ENCODE results near the gene KATNA1. TPM values are rescaled to one million over a fixed set of nuclear protein-coding genes. Genes with fewer than 3 reads are reported as not detected.
"Not testable (repeated sequence)": the region's sequence is repeated elsewhere in the genome, so short reads cannot be mapped to it uniquely, and the experiment has no call there.

Gene KATNA1
- total RNA-seq, 1 donor from 2014 or later, result 19.2 TPM

GRCh38 chr6:149686230-149686629 is 37.7 kb upstream of the KATNA1 start:
- no peak for DNase-seq (ENCODE audit: extremely low spot score, unreplicated experiment)
- H3K4me3 Mint-ChIP-seq (ENCODE audit: unreplicated experiment), result no peak overlapping the region
- peaks cover 30% of the 10 kb centered on the region for H3K36me3 Mint-ChIP-seq (ENCODE audit: unreplicated experiment)
- H3K9me3 Mint-ChIP-seq (ENCODE audit: unreplicated experiment), result no peaks in the 10 kb centered on the region
- no peak for TF ChIP-seq CTCF (IDR thresholded peaks at IDR 0.05)
- H3K4me1 Mint-ChIP-seq (ENCODE audit: unreplicated experiment), result no peaks in the 10 kb centered on the region
- peak overlapping the region; percentile 38 for H3K27ac Mint-ChIP-seq (ENCODE audit: unreplicated experiment)
- no peaks in the 10 kb centered on the region for H3K27me3 Mint-ChIP-seq (ENCODE audit: unreplicated experiment)

DNA sequence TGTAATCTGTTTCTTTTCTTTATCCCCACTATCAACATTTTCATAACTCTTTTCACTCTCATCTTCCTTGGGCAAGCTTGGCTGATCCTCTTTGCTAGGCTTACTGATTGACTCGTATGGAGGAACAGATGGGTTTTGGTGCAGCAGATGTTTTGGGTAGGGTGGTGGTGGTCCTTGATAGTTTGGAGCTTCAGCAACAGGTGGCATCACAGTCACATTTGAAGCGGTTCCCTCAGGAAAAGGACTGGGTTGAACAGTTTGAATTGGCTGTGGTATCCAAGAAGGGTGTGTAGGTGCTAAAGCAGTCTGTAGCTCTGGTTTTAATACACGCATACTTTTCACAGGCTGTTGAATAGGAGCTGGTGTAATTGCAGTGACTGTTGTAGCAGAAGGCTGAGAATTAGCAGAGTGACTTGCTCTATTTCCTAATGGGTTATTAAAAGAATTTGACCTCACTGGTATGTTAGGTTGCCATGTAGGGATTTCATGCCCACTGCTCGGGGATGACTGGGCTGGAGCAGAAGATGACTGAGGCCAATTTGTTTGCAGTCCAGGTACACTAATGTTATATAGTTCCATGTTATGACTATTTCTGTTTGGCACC is 34.8 kb upstream of the KATNA1 start:
- Mint-ChIP-seq H3K9me3 (ENCODE audit: unreplicated experiment) (no peaks in the 10 kb centered on the region), H3K36me3 (ENCODE audit: unreplicated experiment) (peaks cover 31% of the 10 kb centered on the region), H3K27ac (ENCODE audit: unreplicated experiment) (no peak overlapping the region)

GRCh38 chr6:149681845-149682244 is 33.3 kb upstream of the KATNA1 start:
- H3K4me1 Mint-ChIP-seq (ENCODE audit: unreplicated experiment); H3K27me3 Mint-ChIP-seq (ENCODE audit: unreplicated experiment); H3K4me3 Mint-ChIP-seq (ENCODE audit: unreplicated experiment); DNase-seq (ENCODE audit: extremely low spot score, unreplicated experiment); H3K9me3 Mint-ChIP-seq (ENCODE audit: unreplicated experiment); H3K27ac Mint-ChIP-seq (ENCODE audit: unreplicated experiment): not testable (repeated sequence)
- peaks cover 39% of the 10 kb centered on the region for H3K36me3 Mint-ChIP-seq (ENCODE audit: unreplicated experiment)

More for the DNA sequence above, 34.8 kb upstream of the KATNA1 start:
- no peak for TF ChIP-seq CTCF (IDR thresholded peaks at IDR 0.05)
- no peak for DNase-seq (ENCODE audit: extremely low spot score, unreplicated experiment)
- Mint-ChIP-seq H3K4me1 (ENCODE audit: unreplicated experiment) (no peaks in the 10 kb centered on the region), H3K4me3 (ENCODE audit: unreplicated experiment) (no peak overlapping the region), H3K27me3 (ENCODE audit: unreplicated experiment) (no peaks in the 10 kb centered on the region)

DNA sequence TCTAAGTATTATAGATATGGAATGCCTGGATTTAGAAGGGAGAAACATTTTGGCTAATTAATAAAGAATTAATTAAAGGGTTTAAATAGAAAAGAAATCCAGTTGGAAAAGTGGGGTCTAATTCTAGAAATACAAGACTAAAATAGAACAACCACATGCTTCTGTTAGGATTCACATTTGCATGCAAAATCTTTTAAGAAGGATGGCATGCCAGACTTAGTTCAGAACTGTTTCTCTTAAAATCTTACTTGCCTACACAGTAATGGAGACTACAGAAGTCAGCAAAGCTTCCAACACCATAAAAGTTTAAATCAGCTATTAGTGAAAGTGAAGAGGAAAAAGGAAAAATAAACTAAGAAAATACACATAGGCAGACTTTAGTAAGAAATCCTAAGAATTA is 32.7 kb upstream of the KATNA1 start:
- Mint-ChIP-seq H3K9me3 (ENCODE audit: unreplicated experiment) (no peaks in the 10 kb centered on the region), H3K4me1 (ENCODE audit: unreplicated experiment) (no peaks in the 10 kb centered on the region), H3K36me3 (ENCODE audit: unreplicated experiment) (peaks cover 38% of the 10 kb centered on the region), H3K4me3 (ENCODE audit: unreplicated experiment) (no peak overlapping the region), H3K27me3 (ENCODE audit: unreplicated experiment) (no peaks in the 10 kb centered on the region), H3K27ac (ENCODE audit: unreplicated experiment) (no peak overlapping the region)
- no peak for DNase-seq (ENCODE audit: extremely low spot score, unreplicated experiment)
- TF ChIP-seq CTCF (IDR thresholded peaks at IDR 0.05), result no peak

- H3K36me3 Mint-ChIP-seq (ENCODE audit: unreplicated experiment), result peaks cover 44% of the 10 kb centered on the region
- no peak for DNase-seq (ENCODE audit: extremely low spot score, unreplicated experiment)
- no peak overlapping the region for H3K27ac Mint-ChIP-seq (ENCODE audit: unreplicated experiment)
- no peak for TF ChIP-seq CTCF (IDR thresholded peaks at IDR 0.05)
- no peak overlapping the region for H3K4me3 Mint-ChIP-seq (ENCODE audit: unreplicated experiment)
- no peaks in the 10 kb centered on the region for H3K4me1 Mint-ChIP-seq (ENCODE audit: unreplicated experiment)
- no peaks in the 10 kb centered on the region for H3K27me3 Mint-ChIP-seq (ENCODE audit: unreplicated experiment)
- no peaks in the 10 kb centered on the region for H3K9me3 Mint-ChIP-seq (ENCODE audit: unreplicated experiment)
These were observed 32.0 kb upstream of the KATNA1 start for GRCh38 chr6:149680503-149680902.

DNA sequence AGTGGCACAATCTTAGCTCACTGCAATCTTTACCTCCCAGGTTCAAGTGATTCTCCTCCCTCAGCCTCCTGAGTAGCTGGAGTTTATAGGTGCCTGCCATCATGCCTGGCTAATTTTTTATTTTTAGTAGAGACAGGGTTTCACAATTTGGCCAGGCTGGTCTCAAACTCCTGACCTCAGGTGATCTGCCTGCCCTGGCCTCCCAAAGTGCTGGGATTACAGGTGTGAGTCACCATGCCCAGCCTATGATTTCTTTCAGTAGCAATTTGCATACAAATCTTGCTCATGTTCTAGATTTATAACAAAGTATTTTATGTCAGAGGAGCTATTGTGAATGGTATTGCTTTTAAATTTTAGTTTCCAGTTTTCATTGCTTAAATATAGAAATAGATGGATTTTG is 23.8 kb upstream of the KATNA1 start:
- not testable (repeated sequence) for H3K4me1 Mint-ChIP-seq (ENCODE audit: unreplicated experiment); H3K27ac Mint-ChIP-seq (ENCODE audit: unreplicated experiment); H3K9me3 Mint-ChIP-seq (ENCODE audit: unreplicated experiment); H3K4me3 Mint-ChIP-seq (ENCODE audit: unreplicated experiment); H3K27me3 Mint-ChIP-seq (ENCODE audit: unreplicated experiment); DNase-seq (ENCODE audit: extremely low spot score, unreplicated experiment)
- H3K36me3 Mint-ChIP-seq (ENCODE audit: unreplicated experiment), result peaks cover 48% of the 10 kb centered on the region

Data from osteocyte (in vitro differentiated cells).